Measurements from ENCODE around the gene MNX1.
A peak's percentile ranks its signal among the peaks of the same experiment; 100 is the strongest.

The MNX1 gene

DNA sequence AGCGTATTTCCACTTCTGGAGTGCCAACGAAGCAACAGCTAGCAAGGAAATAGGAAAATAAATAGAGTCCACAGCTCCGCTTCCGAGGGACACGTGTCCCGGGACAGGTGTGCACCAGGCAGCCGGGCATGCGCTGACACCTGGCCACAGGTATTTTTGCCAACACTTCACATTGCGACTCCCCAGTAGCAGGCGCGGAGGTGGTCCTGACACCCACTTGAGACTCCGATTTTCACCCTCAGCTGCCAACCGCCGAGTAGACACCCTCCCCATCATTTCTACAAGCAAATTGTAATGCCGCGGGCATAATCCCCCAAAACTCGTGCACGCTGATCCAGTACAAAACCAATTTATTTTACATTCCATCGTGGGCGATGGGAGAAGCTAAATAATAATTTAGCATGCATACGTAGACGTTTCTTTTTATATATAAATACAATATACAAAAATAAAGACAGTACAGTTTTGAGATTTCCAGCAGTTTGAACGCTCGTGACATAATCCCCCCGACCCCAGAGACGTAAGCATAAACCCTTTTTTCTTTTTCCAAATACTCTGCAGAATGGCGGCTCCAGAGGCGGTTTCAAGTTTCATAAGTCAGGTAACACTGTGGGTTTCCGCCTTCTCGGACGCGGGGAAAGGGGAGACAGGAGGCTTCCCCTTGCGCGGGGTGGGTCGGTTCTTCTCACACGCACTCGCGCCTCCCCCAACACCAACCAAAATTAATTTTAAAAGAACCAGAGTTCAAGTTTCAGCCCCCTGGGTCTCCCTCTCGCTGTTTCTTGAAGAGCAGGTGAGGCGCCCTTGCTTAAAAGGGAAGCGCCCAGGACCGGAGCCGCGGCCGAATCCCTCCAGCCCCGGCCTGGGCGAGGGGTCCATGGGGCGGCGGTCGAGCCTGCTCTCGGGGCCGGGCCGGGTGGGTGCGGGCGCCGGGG, 5.7 kb downstream of the MNX1 start:
- DNase-seq (ENCODE audit: insufficient read length) (no peak), FAIRE-seq (no peak)
- TF ChIP-seq POLR2A (IDR thresholded peaks at IDR 0.05; ENCODE audit: low read depth, low read length), result no peak
- TF ChIP-seq TAF1 (IDR thresholded peaks at IDR 0.05; ENCODE audit: borderline replicate concordance, low read depth, low read length), result no peak
- TF ChIP-seq POLR2AphosphoS5 (IDR thresholded peaks at IDR 0.05; ENCODE audit: low read depth, low read length), result no peak

DNA sequence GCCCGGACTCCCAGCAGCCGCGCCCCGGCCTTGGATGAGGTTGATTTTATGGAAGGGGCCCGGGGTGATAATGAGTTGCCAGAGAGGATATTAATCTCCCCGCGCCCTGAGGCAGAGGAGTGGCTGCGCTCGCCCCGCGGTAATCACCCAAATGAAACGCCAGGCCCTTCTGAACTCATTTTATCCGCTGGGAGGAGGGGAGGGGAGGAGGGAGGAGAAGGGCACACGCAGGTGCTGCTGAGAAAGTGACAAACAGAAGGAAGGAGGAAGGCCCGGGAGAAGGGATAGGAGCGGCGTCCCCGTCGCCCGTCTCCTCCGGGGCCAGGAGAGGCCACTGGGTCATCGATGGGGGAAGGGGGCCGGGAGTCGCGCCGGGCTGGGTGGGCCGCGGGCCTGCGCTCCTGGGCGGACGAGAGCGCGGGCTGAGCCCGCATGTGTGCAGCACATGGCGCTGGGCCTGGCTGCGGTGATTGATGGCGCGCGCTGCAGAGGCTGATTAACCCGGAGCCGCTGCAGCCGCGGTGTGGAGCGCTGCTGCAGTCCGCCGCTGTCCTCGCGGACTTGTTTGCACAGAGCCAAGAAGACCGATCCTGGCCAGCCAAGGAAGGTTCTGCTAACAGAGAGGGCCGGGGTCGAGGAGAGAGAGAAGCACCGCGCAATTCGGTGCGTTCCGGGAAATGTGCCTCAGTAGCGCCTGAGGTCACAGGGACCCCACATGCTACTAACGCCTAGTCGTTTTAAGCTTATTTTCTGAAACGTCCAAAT, 6.5 kb downstream of the MNX1 start:
- TF ChIP-seq TAF1 (IDR thresholded peaks at IDR 0.05; ENCODE audit: borderline replicate concordance, low read depth, low read length), result no peak
- TF ChIP-seq POLR2AphosphoS5 (IDR thresholded peaks at IDR 0.05; ENCODE audit: low read depth, low read length), result no peak
- no peak for TF ChIP-seq POLR2A (IDR thresholded peaks at IDR 0.05; ENCODE audit: low read depth, low read length)
- no peak for FAIRE-seq
- DNase-seq (ENCODE audit: insufficient read length), result no peak

GRCh38 chr7:157003445-157003755, 7.1 kb downstream of the MNX1 start:
- TF ChIP-seq TAF1 (IDR thresholded peaks at IDR 0.05; ENCODE audit: borderline replicate concordance, low read depth, low read length) (no peak), POLR2A (IDR thresholded peaks at IDR 0.05; ENCODE audit: low read depth, low read length) (no peak), POLR2AphosphoS5 (IDR thresholded peaks at IDR 0.05; ENCODE audit: low read depth, low read length) (no peak)
- FAIRE-seq, result no peak
- DNase-seq (ENCODE audit: insufficient read length), result no peak

GRCh38 chr7:157002819-157003421, 7.5 kb downstream of the MNX1 start:
- TF ChIP-seq POLR2AphosphoS5 (IDR thresholded peaks at IDR 0.05; ENCODE audit: low read depth, low read length) (no peak), TAF1 (IDR thresholded peaks at IDR 0.05; ENCODE audit: borderline replicate concordance, low read depth, low read length) (no peak), POLR2A (IDR thresholded peaks at IDR 0.05; ENCODE audit: low read depth, low read length) (no peak)
- DNase-seq (ENCODE audit: insufficient read length), result no peak
- FAIRE-seq, result no peak

DNA sequence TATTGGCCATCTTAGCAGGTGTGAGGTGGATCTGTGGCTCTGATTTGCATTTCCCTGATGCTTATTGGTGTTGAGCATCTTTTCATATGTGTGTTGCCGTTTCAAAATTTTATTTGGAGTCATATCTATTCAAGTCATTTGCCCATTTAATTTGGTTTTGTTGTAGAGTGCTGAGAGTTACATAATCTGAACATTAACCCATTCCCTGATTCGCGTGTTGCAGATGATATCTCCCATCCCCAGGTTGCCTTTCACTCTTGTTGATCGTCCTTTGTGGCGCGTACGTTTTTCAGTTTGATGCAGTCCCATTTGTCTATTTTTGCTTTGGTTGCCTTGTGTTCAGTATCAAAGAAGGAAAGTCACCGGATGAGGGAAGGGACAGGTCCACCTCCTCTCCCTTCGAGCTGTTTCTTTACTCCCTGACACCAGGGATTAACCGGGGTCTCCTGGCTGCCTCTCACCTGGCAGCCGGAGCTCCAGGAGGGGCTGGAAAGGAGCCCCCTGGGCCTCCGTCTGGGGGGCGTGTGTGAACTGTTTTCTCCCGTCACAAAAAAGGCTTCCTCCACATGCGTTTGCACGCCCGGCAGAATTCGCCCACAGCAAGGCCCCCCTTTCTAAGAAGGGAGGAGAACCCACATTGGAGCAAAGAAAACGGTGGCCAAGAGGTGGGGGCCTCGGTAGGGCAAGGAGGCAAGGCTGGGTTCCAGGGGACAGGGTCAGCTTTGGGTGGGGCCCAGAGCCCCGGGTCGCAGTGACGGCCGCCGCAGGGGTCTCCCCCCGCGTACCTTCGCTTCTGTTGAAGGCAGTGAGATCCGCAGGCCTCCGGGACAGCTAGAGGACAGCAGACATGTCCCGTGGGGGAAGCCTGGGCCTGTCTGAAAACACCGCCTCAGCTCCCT, 8.3 kb downstream of the MNX1 start:
- DNase-seq (ENCODE audit: insufficient read length) (no peak), FAIRE-seq (peak; percentile 9)
- TF ChIP-seq TAF1 (IDR thresholded peaks at IDR 0.05; ENCODE audit: borderline replicate concordance, low read depth, low read length) (no peak), POLR2A (IDR thresholded peaks at IDR 0.05; ENCODE audit: low read depth, low read length) (no peak), POLR2AphosphoS5 (IDR thresholded peaks at IDR 0.05; ENCODE audit: low read depth, low read length) (no peak)

DNA sequence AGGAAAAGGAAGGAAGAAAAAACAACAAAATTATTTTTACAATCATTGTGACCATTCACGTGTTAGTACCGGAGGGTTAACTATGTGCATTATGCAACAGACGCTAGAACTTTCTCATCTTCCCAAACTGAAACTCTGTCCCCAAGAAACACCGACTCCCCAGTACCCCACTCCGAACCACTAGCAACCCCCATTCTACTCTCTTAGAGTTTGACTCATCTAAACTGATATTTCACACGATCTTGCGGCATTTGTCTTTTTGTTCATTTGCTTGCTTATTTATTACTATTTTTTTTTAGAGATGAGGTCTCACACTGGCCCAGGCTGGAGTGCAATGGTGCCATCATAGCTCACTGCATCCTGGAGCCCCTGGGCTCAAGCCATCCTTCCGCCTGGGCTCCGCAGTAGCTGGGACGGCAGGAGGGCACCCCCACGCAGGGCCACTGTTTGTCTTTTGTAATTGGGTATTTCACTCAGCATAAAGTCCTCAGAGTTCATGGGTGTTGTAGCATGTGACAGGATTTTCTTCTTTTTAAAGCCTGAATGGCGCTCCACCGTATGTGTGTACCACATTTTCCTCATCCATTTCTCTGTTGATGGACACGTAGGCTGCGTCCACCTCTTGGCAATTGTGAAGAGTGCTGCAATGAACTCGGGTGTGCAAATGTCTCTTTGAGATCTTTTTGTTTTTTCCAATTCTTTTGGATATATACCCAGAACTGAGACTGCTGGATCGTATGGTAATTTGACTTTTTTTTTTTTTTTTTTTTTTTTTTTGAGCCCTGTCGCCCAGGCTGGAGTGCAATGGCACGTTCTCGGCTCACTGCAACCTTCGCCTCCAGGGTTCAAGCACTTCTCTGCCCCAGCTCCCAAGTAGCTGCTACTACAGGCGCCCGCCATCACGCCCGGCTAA, 9.5 kb downstream of the MNX1 start:
- TF ChIP-seq TAF1 (IDR thresholded peaks at IDR 0.05; ENCODE audit: borderline replicate concordance, low read depth, low read length) (no peak), POLR2A (IDR thresholded peaks at IDR 0.05; ENCODE audit: low read depth, low read length) (no peak), POLR2AphosphoS5 (IDR thresholded peaks at IDR 0.05; ENCODE audit: low read depth, low read length) (no peak)
- no peak for FAIRE-seq
- DNase-seq (ENCODE audit: insufficient read length), result no peak

DNA sequence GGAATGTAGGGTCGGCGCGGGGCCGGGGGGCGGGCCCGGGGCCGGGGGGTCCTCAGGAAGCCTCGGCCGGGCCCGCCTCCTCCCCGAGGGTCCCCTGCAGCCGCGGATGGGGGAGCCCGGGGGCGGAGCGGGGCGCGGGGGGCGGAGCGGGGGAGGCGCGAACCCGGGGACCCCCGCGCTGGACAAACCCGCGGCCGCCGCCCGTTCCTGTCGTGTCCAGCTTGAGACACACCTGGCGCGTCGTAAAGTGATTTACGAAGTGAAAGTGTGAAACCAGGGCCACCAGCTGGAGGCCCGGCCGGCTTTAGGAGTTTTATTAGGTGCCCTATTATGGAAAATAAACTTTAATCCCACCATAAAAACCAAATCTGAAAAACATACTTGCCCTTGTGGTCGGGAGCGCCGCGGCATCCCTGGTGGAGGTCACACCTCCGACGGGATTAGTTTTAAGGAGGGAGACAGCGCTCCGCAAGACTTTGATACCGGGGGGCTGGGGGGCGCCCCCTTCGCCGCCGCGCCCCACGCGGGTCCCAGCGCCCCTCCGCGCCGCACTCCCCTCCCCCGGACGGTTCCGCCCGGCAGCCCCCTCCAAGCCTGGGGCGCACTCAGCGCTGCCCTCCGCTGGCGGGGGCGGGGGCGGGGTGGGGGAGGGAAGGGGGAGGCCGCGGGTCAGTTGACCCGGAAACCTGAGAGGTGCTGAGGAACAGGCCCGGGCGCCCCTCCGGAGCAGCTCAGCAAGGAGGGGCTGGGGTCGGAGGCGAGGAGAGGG, 10.3 kb downstream of the MNX1 start:
- FAIRE-seq, result no peak
- TF ChIP-seq POLR2A (IDR thresholded peaks at IDR 0.05; ENCODE audit: low read depth, low read length) (no peak), TAF1 (IDR thresholded peaks at IDR 0.05; ENCODE audit: borderline replicate concordance, low read depth, low read length) (no peak), POLR2AphosphoS5 (IDR thresholded peaks at IDR 0.05; ENCODE audit: low read depth, low read length) (no peak)
- no peak for DNase-seq (ENCODE audit: insufficient read length)

- DNase-seq (ENCODE audit: insufficient read length) (no peak), FAIRE-seq (no peak)
- no peak for TF ChIP-seq TAF1 (IDR thresholded peaks at IDR 0.05; ENCODE audit: borderline replicate concordance, low read depth, low read length)
- TF ChIP-seq POLR2AphosphoS5 (IDR thresholded peaks at IDR 0.05; ENCODE audit: low read depth, low read length), result no peak
- TF ChIP-seq POLR2A (IDR thresholded peaks at IDR 0.05; ENCODE audit: low read depth, low read length), result no peak
Observed at GRCh38 chr7:156998988-156999957, 11.2 kb downstream of the MNX1 start.
